NCI-H524 treated with DMSO at 0.1 percent for 48 hours (cell line): ENCODE measurements around the gene GLIS1.

Experiments
- DNase-seq: peaks from one replicate; lab custom pipeline; 2025; lab: John Stamatoyannopoulos, UW

Gene GLIS1

GRCh38 chr1:53593758-53594380 lies 145.1 kb downstream of the GLIS1 start:
- DNase-seq = no peak

- DNase-seq = no peak
Observed at GRCh38 chr1:53592985-53593757, 145.8 kb downstream of the GLIS1 start.

- DNase-seq = no peak
Observed at GRCh38 chr1:53592521-53592982, 146.4 kb downstream of the GLIS1 start.

GRCh38 chr1:53591924-53592323 lies 147.0 kb downstream of the GLIS1 start:
- DNase-seq = no peak

GRCh38 chr1:53590531-53591515 lies 148.1 kb downstream of the GLIS1 start:
- DNase-seq = no peak

GRCh38 chr1:53590104-53590503 lies 148.9 kb downstream of the GLIS1 start:
- no peak for DNase-seq

GRCh38 chr1:53589043-53589887 lies 149.7 kb downstream of the GLIS1 start:
- no peak for DNase-seq

GRCh38 chr1:53588053-53588779 lies 150.7 kb downstream of the GLIS1 start:
- DNase-seq = no peak

- DNase-seq = no peak
Observed at GRCh38 chr1:53587252-53587988, 151.5 kb downstream of the GLIS1 start.

- DNase-seq = no peak
Observed at GRCh38 chr1:53586765-53587164, 152.2 kb downstream of the GLIS1 start.

- DNase-seq = no peak
Observed at GRCh38 chr1:53585565-53585964, 153.4 kb downstream of the GLIS1 start.

- no peak for DNase-seq
Observed at GRCh38 chr1:53585129-53585528, 153.8 kb downstream of the GLIS1 start.

- DNase-seq = no peak
Observed at GRCh38 chr1:53584777-53585107, 154.2 kb downstream of the GLIS1 start.

- DNase-seq = no peak
Observed at GRCh38 chr1:53583868-53584776, 154.8 kb downstream of the GLIS1 start.

GRCh38 chr1:53583021-53583867 lies 155.7 kb downstream of the GLIS1 start:
- no peak for DNase-seq

GRCh38 chr1:53582211-53583020 lies 156.5 kb downstream of the GLIS1 start:
- DNase-seq = peak; percentile 21

- DNase-seq = no peak
Observed at GRCh38 chr1:53581476-53581875, 157.5 kb downstream of the GLIS1 start.
